ENCODE measurements around the gene SH3D19. TPM values are rescaled to one million over a fixed set of nuclear protein-coding genes. Genes with fewer than 3 reads are reported as not detected.

SH3D19 gene
- total and polyA plus RNA-seq, 8 donors = 11.0 to 129 (median 67.1) TPM

- H3K27ac ChIP-seq = no peak overlapping the region
- intact Hi-C loops (cut with DNase I; ENCODE audit: low total_unique reads) = no loop called here
- H3K4me1 ChIP-seq = peaks cover 0 to 19% (median 10%) of the 10 kb centered on the region in 4 donors
- no peak overlapping the region for H3K4me3 ChIP-seq
- no peaks in the 10 kb centered on the region for H3K36me3 ChIP-seq
- TF ChIP-seq POLR2A (IDR thresholded peaks at IDR 0.05) (no peak), EP300 (IDR thresholded peaks at IDR 0.05) (no peak), CTCF (IDR thresholded peaks at IDR 0.05) (no peak), POLR2AphosphoS5 (IDR thresholded peaks at IDR 0.05) (no peak)
- DNase-seq = no peak
- WGBS, 5 donors = 77 to 93% (median 83%) methylated on average over 2 of the region's 2 CpGs
- no peaks in the 10 kb centered on the region for H3K27me3 ChIP-seq
- no peaks in the 10 kb centered on the region for H3K9me3 ChIP-seq
These were observed 105.5 kb downstream of the SH3D19 start for GRCh38 chr4:151219948-151220347.

- no peak for DNase-seq
- H3K36me3 ChIP-seq = no peaks in the 10 kb centered on the region
- no peak overlapping the region for H3K4me3 ChIP-seq
- H3K9me3 ChIP-seq = no peaks in the 10 kb centered on the region
- H3K4me1 ChIP-seq = peaks cover 0 to 19% (median 10%) of the 10 kb centered on the region in 4 donors
- intact Hi-C loops (cut with DNase I; ENCODE audit: low total_unique reads) = no loop called here
- TF ChIP-seq POLR2A (IDR thresholded peaks at IDR 0.05) = no peak
- no peak for TF ChIP-seq CTCF (IDR thresholded peaks at IDR 0.05)
- no peak for TF ChIP-seq EP300 (IDR thresholded peaks at IDR 0.05)
- TF ChIP-seq POLR2AphosphoS5 (IDR thresholded peaks at IDR 0.05) = no peak
- no peaks in the 10 kb centered on the region for H3K27me3 ChIP-seq
- 86 to 98% (median 93%) methylated on average over 4 of the region's 4 CpGs for WGBS, 5 donors
- H3K27ac ChIP-seq = no peak overlapping the region
These were observed 106.3 kb downstream of the SH3D19 start for GRCh38 chr4:151219091-151219490.

GRCh38 chr4:151218343-151218742 lies 107.1 kb downstream of the SH3D19 start:
- Histone ChIP-seq H3K36me3 (no peaks in the 10 kb centered on the region), H3K4me3 (no peak overlapping the region), H3K9me3 (no peaks in the 10 kb centered on the region), H3K4me1 (peaks cover 0 to 19% (median 10%) of the 10 kb centered on the region in 4 donors), H3K27ac (no peak overlapping the region), H3K27me3 (no peaks in the 10 kb centered on the region)
- DNase-seq = no peak
- TF ChIP-seq POLR2A (IDR thresholded peaks at IDR 0.05) (no peak), CTCF (IDR thresholded peaks at IDR 0.05) (no peak), POLR2AphosphoS5 (IDR thresholded peaks at IDR 0.05) (no peak), EP300 (IDR thresholded peaks at IDR 0.05) (no peak)
- intact Hi-C loops (cut with DNase I; ENCODE audit: low total_unique reads) = no loop called here
- 76 to 91% (median 83%) methylated on average over 2 of the region's 2 CpGs for WGBS, 5 donors

- H3K36me3 ChIP-seq = peaks cover 0 to 5% (median 0%) of the 10 kb centered on the region in 4 donors
These were observed 108.1 kb downstream of the SH3D19 start for GRCh38 chr4:151217326-151217725.

More at GRCh38 chr4:151217326-151217725, 108.1 kb downstream of the SH3D19 start:
- TF ChIP-seq POLR2AphosphoS5 (IDR thresholded peaks at IDR 0.05) = no peak
- no peak for TF ChIP-seq POLR2A (IDR thresholded peaks at IDR 0.05)
- no peak for TF ChIP-seq EP300 (IDR thresholded peaks at IDR 0.05)
- no peak for TF ChIP-seq CTCF (IDR thresholded peaks at IDR 0.05)
- no peak for DNase-seq
- intact Hi-C loops (cut with DNase I; ENCODE audit: low total_unique reads) = no loop called here
- H3K9me3 ChIP-seq = no peaks in the 10 kb centered on the region
- no peak overlapping the region for H3K4me3 ChIP-seq
- peaks cover 0 to 19% (median 10%) of the 10 kb centered on the region in 4 donors for H3K4me1 ChIP-seq
- WGBS, 5 donors = 39 to 54% (median 47%) methylated on average over 2 of the region's 2 CpGs
- H3K27ac ChIP-seq = no peak overlapping the region
- H3K27me3 ChIP-seq = no peaks in the 10 kb centered on the region
